ENCODE data around the gene CUBN. TPM values are rescaled to one million over a fixed set of nuclear protein-coding genes. Genes with fewer than 3 reads are reported as not detected.

CUBN gene
- total RNA-seq, 2 donors from 2014 or later = 0.75 to 1.3 TPM

- Mint-ChIP-seq H3K27me3 (ENCODE audit: insufficient read depth) (no peaks in the 10 kb centered on the region), H3K36me3 (ENCODE audit: low read depth) (no peaks in the 10 kb centered on the region), H3K27ac (no peak overlapping the region), H3K4me1 (peaks cover 7% of the 10 kb centered on the region), H3K4me3 (no peak overlapping the region), H3K9me3 (no peaks in the 10 kb centered on the region)
- Histone ChIP-seq H3K4me1 (ENCODE audit: control insufficient read depth, insufficient read depth, low read length) (peaks cover 5% of the 10 kb centered on the region), H3K27ac (ENCODE audit: low read depth, low read length) (no peak overlapping the region), H3K9me3 (ENCODE audit: control insufficient read depth, low read length) (no peaks in the 10 kb centered on the region), H3K4me3 (ENCODE audit: low read length) (no peak overlapping the region), H3K27me3 (ENCODE audit: control insufficient read depth, insufficient read depth, low read length, poor library complexity, severe bottlenecking) (no peaks in the 10 kb centered on the region), H3K36me3 (ENCODE audit: control insufficient read depth, insufficient read depth, low read length) (no peaks in the 10 kb centered on the region), H3K9ac (ENCODE audit: extremely low read depth, low read length, poor library complexity, severe bottlenecking) (no peak overlapping the region)
- WGBS, 2 experiments (ENCODE audit: insufficient coverage in 1 of 2, insufficient read length in 1 of 2) = 67 to 88% methylated on average over 1 of the region's 2 CpGs
- no peak for TF ChIP-seq CTCF (conservative IDR thresholded peaks at IDR 0.05)
- no peak for DNase-seq
These were observed 60.7 kb downstream of the CUBN start for GRCh38 chr10:17068953-17069352.

- Histone ChIP-seq H3K4me1 (ENCODE audit: control insufficient read depth, insufficient read depth, low read length) (no peaks in the 10 kb centered on the region), H3K27me3 (ENCODE audit: control insufficient read depth, insufficient read depth, low read length, poor library complexity, severe bottlenecking) (no peaks in the 10 kb centered on the region), H3K4me3 (ENCODE audit: low read length) (no peak overlapping the region), H3K27ac (ENCODE audit: low read depth, low read length) (no peak overlapping the region), H3K36me3 (ENCODE audit: control insufficient read depth, insufficient read depth, low read length) (no peaks in the 10 kb centered on the region), H3K9me3 (ENCODE audit: control insufficient read depth, low read length) (no peaks in the 10 kb centered on the region), H3K9ac (ENCODE audit: extremely low read depth, low read length, poor library complexity, severe bottlenecking) (no peak overlapping the region)
- Mint-ChIP-seq H3K4me1 (peaks cover 11% of the 10 kb centered on the region), H3K36me3 (ENCODE audit: low read depth) (no peaks in the 10 kb centered on the region), H3K27me3 (ENCODE audit: insufficient read depth) (no peaks in the 10 kb centered on the region), H3K4me3 (no peak overlapping the region), H3K27ac (no peak overlapping the region), H3K9me3 (no peaks in the 10 kb centered on the region)
- WGBS, 2 experiments (ENCODE audit: insufficient coverage in 1 of 2, insufficient read length in 1 of 2) = 86 to 90% methylated on average over 8 to 9 of the region's 9 CpGs
- TF ChIP-seq CTCF (conservative IDR thresholded peaks at IDR 0.05) = no peak
- no peak for DNase-seq
These were observed 62.0 kb downstream of the CUBN start for GRCh38 chr10:17067376-17068264.

- H3K27ac ChIP-seq (ENCODE audit: low read depth, low read length) = no peak overlapping the region
- Mint-ChIP-seq H3K36me3 (ENCODE audit: low read depth) (no peaks in the 10 kb centered on the region), H3K4me1 (peaks cover 14% of the 10 kb centered on the region), H3K4me3 (no peak overlapping the region), H3K27me3 (ENCODE audit: insufficient read depth) (no peaks in the 10 kb centered on the region), H3K27ac (no peak overlapping the region), H3K9me3 (no peaks in the 10 kb centered on the region)
- no peak overlapping the region for H3K9ac ChIP-seq (ENCODE audit: extremely low read depth, low read length, poor library complexity, severe bottlenecking)
- no peaks in the 10 kb centered on the region for H3K27me3 ChIP-seq (ENCODE audit: control insufficient read depth, insufficient read depth, low read length, poor library complexity, severe bottlenecking)
- H3K36me3 ChIP-seq (ENCODE audit: control insufficient read depth, insufficient read depth, low read length) = no peaks in the 10 kb centered on the region
- WGBS, 2 experiments (ENCODE audit: insufficient coverage in 1 of 2, insufficient read length in 1 of 2) = 88% methylated on average over 2 of the region's 3 CpGs
- no peaks in the 10 kb centered on the region for H3K4me1 ChIP-seq (ENCODE audit: control insufficient read depth, insufficient read depth, low read length)
- H3K4me3 ChIP-seq (ENCODE audit: low read length) = no peak overlapping the region
- TF ChIP-seq CTCF (conservative IDR thresholded peaks at IDR 0.05) = no peak
- DNase-seq = no peak
- no peaks in the 10 kb centered on the region for H3K9me3 ChIP-seq (ENCODE audit: control insufficient read depth, low read length)
These were observed 62.8 kb downstream of the CUBN start for GRCh38 chr10:17066807-17067206.

Data from endodermal cell (in vitro differentiated cells).